ENCODE results near the gene MAGEL2.
"Not testable (repeated sequence)": the region's sequence is repeated elsewhere in the genome, so short reads cannot be mapped to it uniquely, and the experiment has no call there.

The MAGEL2 gene

DNA sequence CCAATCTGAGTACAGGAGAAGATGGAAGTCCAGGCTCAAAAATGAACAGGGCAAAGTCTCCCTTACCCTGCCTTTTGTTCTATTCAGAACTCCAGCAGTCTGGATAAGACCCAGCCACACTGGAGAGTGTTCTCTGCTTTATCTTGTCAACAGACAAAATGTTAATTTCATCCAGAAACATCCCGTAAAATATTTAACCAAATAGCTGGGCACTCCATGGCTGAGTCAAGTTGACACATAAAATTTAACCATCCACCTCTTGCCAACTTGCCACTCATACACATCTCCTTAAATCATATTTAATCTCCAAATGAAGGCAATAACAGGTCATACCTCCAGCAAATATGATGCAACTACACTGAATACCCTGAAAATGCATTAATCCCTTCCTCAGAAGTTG, 48.6 kb downstream of the MAGEL2 start:
- TF ChIP-seq L3MBTL2 (conservative IDR thresholded peaks at IDR 0.05), result no peak
- TF ChIP-seq ZNF384 (IDR thresholded peaks at IDR 0.05), result no peak
- no peak for TF ChIP-seq FOXA1 (IDR thresholded peaks at IDR 0.05)
- no peak for TF ChIP-seq SP1 (IDR thresholded peaks at IDR 0.05)
- DNase-seq (ENCODE audit: extremely low spot score), result no peak
- ChIA-PET CTCF (interaction anchor here (0.6 kb wide), 1 partner anchor 257 kb away, joined by 3 read pairs; no protein-coding TSS in a partner anchor), POLR2A (no interaction called here)

GRCh38 chr15:23597278-23597677, 50.4 kb downstream of the MAGEL2 start:
- POLR2A ChIA-PET; CTCF ChIA-PET; DNase-seq (ENCODE audit: extremely low spot score): not testable (repeated sequence)

DNA sequence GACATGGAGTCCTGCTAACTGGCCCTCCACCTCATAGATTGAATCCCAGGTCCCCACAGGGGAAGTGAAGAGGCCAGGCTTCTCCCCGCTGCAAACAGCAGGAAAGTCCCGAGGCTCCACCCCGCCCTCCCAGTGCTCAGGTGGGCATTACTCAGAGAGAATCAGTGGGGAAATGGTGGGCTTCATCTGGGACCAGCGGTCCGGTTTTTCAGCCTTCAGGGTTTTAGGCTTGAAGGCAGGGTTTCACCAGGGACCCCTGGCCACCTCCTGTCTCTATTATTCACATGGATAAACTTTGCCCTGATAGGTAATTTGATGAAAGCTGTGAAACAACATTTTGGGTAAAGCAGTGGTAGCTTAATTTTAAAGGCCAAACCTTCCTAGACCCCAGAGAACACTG, 50.9 kb downstream of the MAGEL2 start:
- ChIA-PET POLR2A (no interaction called here), CTCF (no interaction called here)
- TF ChIP-seq NFRKB (IDR thresholded peaks at IDR 0.05) (no peak), FOXM1 (IDR thresholded peaks at IDR 0.05; ENCODE audit: borderline replicate concordance) (no peak), HDGF (IDR thresholded peaks at IDR 0.05; ENCODE audit: borderline replicate concordance) (no peak), FOXK2 (IDR thresholded peaks at IDR 0.05) (no peak), L3MBTL2 (conservative IDR thresholded peaks at IDR 0.05) (no peak), FOXA1 (IDR thresholded peaks at IDR 0.05) (no peak), ARNT (IDR thresholded peaks at IDR 0.05) (no peak), ELF4 (IDR thresholded peaks at IDR 0.05) (no peak), TARDBP (IDR thresholded peaks at IDR 0.05) (no peak), SP1 (IDR thresholded peaks at IDR 0.05) (no peak), CTBP1 (IDR thresholded peaks at IDR 0.05; ENCODE audit: borderline replicate concordance) (no peak), BHLHE40 (IDR thresholded peaks at IDR 0.05; ENCODE audit: borderline replicate concordance) (no peak), ZNF384 (IDR thresholded peaks at IDR 0.05) (no peak), LEF1 (IDR thresholded peaks at IDR 0.05; ENCODE audit: borderline replicate concordance) (no peak), SUZ12 (IDR thresholded peaks at IDR 0.05) (no peak)
- TF ChIP-seq, protein P1, sequence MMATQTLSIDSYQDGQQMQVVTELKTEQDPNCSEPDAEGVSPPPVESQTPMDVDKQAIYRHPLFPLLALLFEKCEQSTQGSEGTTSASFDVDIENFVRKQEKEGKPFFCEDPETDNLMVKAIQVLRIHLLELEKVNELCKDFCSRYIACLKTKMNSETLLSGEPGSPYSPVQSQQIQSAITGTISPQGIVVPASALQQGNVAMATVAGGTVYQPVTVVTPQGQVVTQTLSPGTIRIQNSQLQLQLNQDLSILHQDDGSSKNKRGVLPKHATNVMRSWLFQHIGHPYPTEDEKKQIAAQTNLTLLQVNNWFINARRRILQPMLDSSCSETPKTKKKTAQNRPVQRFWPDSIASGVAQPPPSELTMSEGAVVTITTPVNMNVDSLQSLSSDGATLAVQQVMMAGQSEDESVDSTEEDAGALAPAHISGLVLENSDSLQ (IDR thresholded peaks at IDR 0.05), result no peak
- no peak for DNase-seq (ENCODE audit: extremely low spot score)

DNA sequence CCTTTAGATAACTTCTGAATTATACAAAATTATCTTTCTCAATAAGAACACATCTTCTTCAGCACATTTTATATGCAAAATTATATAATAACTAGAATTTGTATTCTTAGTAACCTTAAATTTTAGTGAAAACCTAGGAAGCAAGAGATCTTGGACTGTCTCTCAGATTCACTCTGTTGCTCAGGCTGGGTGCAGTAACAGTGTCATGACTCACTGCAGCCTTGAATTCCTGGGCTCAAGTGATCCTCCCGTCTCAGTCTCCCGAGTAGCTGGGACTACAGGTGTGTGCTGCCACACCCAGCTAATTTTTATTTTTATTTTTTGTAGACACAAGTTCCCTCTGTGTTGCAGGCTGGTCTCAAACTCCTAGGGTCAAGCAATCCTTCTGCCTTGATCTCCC, 52.3 kb downstream of the MAGEL2 start:
- POLR2A ChIA-PET, result no interaction called here

DNA sequence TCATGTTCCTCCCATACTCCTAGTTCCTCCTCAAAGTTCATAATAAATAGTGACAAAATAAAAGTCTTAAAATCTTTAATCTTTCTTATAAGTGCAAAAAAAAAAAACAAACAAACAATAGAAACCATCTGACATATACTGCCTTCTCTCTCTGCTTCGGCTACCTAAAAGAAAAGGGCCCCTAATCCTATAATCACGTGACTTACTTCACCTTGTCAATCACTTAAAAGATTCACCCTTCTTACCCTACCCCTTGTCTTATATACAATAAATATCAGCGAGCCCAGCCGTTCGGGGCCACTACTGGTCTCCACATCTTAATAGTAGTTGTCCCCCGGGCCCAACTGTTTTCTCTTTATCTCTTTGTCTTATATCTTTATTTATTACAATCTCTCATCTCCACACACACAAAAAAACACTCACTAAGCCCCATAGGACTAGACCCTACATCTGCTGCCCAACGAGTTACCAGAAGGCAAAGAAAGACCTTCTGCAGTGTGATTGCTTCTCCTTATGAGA, 53.4 kb downstream of the MAGEL2 start:
- DNase-seq (ENCODE audit: extremely low spot score), result no peak
- ChIA-PET CTCF (no interaction called here), POLR2A (no interaction called here)
- no peak for TF ChIP-seq FOXK2 (IDR thresholded peaks at IDR 0.05)

More for the DNA sequence above, 52.3 kb downstream of the MAGEL2 start:
- TF ChIP-seq ZNF384 (IDR thresholded peaks at IDR 0.05) (no peak), FOXK2 (IDR thresholded peaks at IDR 0.05) (no peak), BHLHE40 (IDR thresholded peaks at IDR 0.05; ENCODE audit: borderline replicate concordance) (no peak), SUZ12 (IDR thresholded peaks at IDR 0.05) (no peak), ARNT (IDR thresholded peaks at IDR 0.05) (no peak), TARDBP (IDR thresholded peaks at IDR 0.05) (no peak), CTBP1 (IDR thresholded peaks at IDR 0.05; ENCODE audit: borderline replicate concordance) (no peak), NFRKB (IDR thresholded peaks at IDR 0.05) (no peak), LEF1 (IDR thresholded peaks at IDR 0.05; ENCODE audit: borderline replicate concordance) (no peak), L3MBTL2 (conservative IDR thresholded peaks at IDR 0.05) (no peak), FOXA1 (IDR thresholded peaks at IDR 0.05) (no peak), FOXM1 (IDR thresholded peaks at IDR 0.05; ENCODE audit: borderline replicate concordance) (no peak), HDGF (IDR thresholded peaks at IDR 0.05; ENCODE audit: borderline replicate concordance) (no peak), SP1 (IDR thresholded peaks at IDR 0.05) (no peak), ELF4 (IDR thresholded peaks at IDR 0.05) (no peak)
- TF ChIP-seq, protein P1 (IDR thresholded peaks at IDR 0.05), result no peak
- no peak for DNase-seq (ENCODE audit: extremely low spot score)
- CTCF ChIA-PET, result no interaction called here
